Measurements from ENCODE around the gene EIF2S3B. TPM values are rescaled to one million over a fixed set of nuclear protein-coding genes. Genes with fewer than 3 reads are reported as not detected.

EIF2S3B gene
- polyA plus RNA-seq, result 0.67 TPM in 1 of 2 replicates, not detected in the other

DNA sequence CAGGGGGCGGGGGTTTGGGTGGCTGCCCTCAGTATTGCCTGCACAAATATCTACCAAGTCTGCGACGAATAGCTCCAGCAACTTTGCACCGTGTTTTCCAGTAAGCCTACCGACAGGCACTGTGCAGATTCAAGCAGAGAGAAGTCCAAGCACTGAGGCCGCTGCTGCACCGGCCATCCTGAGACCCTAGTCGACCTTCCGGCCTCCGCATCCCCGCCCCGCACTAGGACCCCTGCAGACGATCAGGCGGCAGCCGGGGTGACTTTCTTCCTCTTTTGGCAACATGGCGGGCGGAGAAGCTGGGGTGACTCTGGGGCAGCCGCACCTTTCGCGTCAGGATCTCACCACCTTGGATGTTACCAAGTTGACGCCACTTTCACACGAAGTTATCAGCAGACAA is at the start of gene EIF2S3B:
EIF2S3B (plus strand) TSS at position 271 of the 400 bp plus-strand sequence; CDS start at position 284, 13 bp downstream.

Other genes starting within 250 kb of the EIF2S3B start
- 0.09 and 0.32 TPM in 2 replicates for gene KLRD1, start 198.0 kb upstream of the EIF2S3B start, polyA plus RNA-seq
- gene KLRK1, start 115.8 kb upstream of the EIF2S3B start, polyA plus RNA-seq, result not detected in 2 replicates
- 1.4 TPM in 1 of 2 replicates, not detected in the other for gene KLRC4, start 96.1 kb upstream of the EIF2S3B start, polyA plus RNA-seq
- gene KLRC3, start 85.3 kb upstream of the EIF2S3B start, polyA plus RNA-seq, result 0.95 TPM in 1 of 2 replicates, not detected in the other
- gene KLRC2, start 69.9 kb upstream of the EIF2S3B start, polyA plus RNA-seq, result 0.48 and 5.5 TPM in 2 replicates
- 0.35 TPM in 1 of 2 replicates, not detected in the other for gene KLRC1, start 52.5 kb upstream of the EIF2S3B start, polyA plus RNA-seq
- 54.1 and 67.0 TPM in 2 replicates for gene MAGOHB, start 107.7 kb downstream of the EIF2S3B start, polyA plus RNA-seq
- gene STYK1, start 168.2 kb downstream of the EIF2S3B start, polyA plus RNA-seq, result 0.50 TPM in 1 of 2 replicates, not detected in the other
- 1.5 and 2.4 TPM in 2 replicates for gene YBX3, start 217.4 kb downstream of the EIF2S3B start, polyA plus RNA-seq